ENCODE data around the gene NUP37. TPM values are rescaled to one million over a fixed set of nuclear protein-coding genes. Genes with fewer than 3 reads are reported as not detected.

The NUP37 gene
- total and polyA plus RNA-seq, 8 donors = 4.9 to 11.9 (median 7.7) TPM

DNA sequence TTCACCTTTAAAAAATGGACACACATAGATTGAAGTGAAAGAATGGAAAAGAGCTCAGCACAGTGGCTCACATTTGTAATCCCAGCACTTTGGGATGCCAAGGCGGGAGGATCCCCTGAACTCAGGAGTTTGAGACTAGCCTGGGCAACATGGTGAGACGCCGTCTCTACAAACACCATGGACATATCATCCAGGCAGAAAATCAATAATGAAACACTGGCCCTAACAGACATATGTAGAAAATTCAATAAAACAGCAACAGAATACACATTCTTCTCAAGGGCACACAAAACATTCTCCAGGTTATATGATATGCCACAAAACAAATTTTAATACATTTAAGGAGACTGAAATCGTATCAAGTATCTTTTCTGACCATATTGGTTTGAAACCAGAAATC, 65.6 kb downstream of the NUP37 start:
- Histone ChIP-seq H3K9me3 (no peaks in the 10 kb centered on the region), H3K27ac (no peak overlapping the region), H3K4me3 (no peak overlapping the region), H3K36me3 (no peaks in the 10 kb centered on the region), H3K4me1 (no peaks in the 10 kb centered on the region), H3K27me3 (no peaks in the 10 kb centered on the region)
- no peak for ATAC-seq
- intact Hi-C loops (cut with DNase I) = no loop called here
- 72 to 74% methylated on average over 4 of the region's 4 CpGs for WGBS, 2 donors
- TF ChIP-seq, protein P1, sequence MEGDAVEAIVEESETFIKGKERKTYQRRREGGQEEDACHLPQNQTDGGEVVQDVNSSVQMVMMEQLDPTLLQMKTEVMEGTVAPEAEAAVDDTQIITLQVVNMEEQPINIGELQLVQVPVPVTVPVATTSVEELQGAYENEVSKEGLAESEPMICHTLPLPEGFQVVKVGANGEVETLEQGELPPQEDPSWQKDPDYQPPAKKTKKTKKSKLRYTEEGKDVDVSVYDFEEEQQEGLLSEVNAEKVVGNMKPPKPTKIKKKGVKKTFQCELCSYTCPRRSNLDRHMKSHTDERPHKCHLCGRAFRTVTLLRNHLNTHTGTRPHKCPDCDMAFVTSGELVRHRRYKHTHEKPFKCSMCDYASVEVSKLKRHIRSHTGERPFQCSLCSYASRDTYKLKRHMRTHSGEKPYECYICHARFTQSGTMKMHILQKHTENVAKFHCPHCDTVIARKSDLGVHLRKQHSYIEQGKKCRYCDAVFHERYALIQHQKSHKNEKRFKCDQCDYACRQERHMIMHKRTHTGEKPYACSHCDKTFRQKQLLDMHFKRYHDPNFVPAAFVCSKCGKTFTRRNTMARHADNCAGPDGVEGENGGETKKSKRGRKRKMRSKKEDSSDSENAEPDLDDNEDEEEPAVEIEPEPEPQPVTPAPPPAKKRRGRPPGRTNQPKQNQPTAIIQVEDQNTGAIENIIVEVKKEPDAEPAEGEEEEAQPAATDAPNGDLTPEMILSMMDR (IDR thresholded peaks at IDR 0.05) = no peak
- DNase-seq = no peak
- no peak for FAIRE-seq

DNA sequence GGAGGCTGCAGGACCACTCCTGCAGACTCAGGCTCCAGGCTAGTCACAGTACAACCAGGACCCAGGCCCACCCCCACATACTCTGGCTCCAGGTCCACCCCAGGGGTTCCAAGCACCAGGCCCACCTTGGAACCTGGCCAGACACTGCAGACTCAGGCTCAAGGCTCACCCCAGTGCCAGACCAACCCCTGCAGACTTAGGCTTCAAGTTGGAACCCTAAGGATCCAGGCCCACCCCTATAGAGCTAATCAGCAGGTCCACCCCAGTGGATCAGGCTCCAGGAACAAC, 66.9 kb downstream of the NUP37 start:
- Histone ChIP-seq H3K4me1 (no peaks in the 10 kb centered on the region), H3K9me3 (no peaks in the 10 kb centered on the region), H3K36me3 (no peaks in the 10 kb centered on the region), H3K27ac (no peak overlapping the region), H3K4me3 (no peak overlapping the region), H3K27me3 (no peaks in the 10 kb centered on the region)
- DNase-seq = peak in 3 of 6 donors; percentile 10 to 60 (median 37)
- ATAC-seq = no peak
- intact Hi-C loops (cut with DNase I) = no loop called here
- FAIRE-seq = no peak
- TF ChIP-seq, protein P1 (IDR thresholded peaks at IDR 0.05) = no peak

DNA sequence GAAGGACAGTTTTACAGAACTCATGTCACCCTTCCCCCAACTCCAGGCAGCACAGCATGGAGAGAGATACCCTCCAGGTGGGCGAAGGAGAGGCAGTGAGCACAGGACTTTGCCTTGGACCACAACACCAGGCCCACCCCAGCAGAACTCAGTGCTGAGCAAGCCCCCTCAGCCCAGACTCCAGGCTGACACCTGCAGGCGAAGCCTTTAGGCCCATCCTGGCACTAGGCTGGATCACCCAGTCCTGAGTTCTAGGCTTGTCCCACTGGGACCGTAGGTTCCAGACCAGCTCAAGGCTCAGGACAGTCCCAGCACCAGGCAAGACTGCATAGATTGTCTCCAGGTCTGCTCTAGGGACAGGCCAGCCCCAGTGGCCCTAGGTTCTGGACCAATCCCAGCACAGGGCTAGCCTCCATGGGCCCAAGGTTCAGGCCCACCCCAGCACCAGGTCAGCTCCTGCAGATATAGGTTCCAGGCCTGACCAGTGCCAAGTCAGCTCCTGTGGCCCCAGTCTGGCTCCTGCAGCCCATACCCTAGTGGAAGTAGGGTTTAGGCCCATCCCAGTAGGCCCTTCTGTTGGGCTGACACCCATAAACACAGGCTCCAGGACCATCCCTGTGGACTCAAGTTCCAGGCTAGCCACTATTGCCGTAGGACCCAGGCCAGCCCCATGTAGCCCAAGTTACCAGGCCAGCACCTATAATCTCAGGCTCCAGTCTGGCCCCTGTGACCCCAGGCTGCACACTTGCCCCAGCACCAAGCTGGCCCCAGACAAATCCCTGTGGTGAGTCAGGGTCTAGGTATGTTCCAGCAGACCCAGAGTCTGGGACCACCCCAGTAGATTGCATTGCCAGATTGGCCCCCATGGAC, 67.5 kb downstream of the NUP37 start:
- TF ChIP-seq, protein P1 (IDR thresholded peaks at IDR 0.05) = no peak
- Histone ChIP-seq H3K9me3 (no peaks in the 10 kb centered on the region), H3K36me3 (no peaks in the 10 kb centered on the region), H3K4me1 (no peaks in the 10 kb centered on the region), H3K27ac (no peak overlapping the region), H3K4me3 (no peak overlapping the region), H3K27me3 (no peaks in the 10 kb centered on the region)
- intact Hi-C loops (cut with DNase I) = no loop called here
- ATAC-seq = no peak
- 98 to 100% methylated on average over 4 of the region's 4 CpGs for WGBS, 2 donors
- peak in 1 of 6 donors; percentile 55 for DNase-seq
- FAIRE-seq = no peak

DNA sequence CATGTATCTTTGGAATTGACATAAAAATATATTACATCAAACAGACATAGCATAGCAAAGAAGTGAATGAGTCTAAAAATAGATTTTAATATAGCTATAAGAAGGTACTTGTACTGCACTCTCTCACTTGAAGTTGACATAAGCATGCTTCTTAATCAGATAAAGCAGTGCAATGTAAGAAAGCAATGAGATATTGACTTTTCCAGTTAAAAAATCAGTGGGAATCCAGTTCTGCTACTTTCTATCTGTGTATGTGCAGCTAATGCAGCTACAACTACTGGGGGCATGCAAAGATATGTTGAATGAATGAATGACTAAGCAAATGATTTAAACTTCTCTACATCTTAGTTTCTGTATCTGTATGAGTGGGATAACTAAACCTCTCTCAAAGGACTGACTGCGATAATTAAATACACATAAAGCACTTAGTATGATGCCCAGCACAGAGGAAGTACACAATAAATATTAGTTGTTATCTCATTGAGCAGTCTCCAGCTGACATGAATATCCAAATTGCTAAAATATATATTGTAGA, 68.4 kb downstream of the NUP37 start:
- Histone ChIP-seq H3K9me3 (no peaks in the 10 kb centered on the region), H3K4me1 (no peaks in the 10 kb centered on the region), H3K27me3 (no peaks in the 10 kb centered on the region), H3K27ac (no peak overlapping the region), H3K36me3 (no peaks in the 10 kb centered on the region), H3K4me3 (no peak overlapping the region)
- ATAC-seq (no peak), FAIRE-seq (no peak), DNase-seq (no peak)
- intact Hi-C loops (cut with DNase I) = no loop called here
- 88 to 95% methylated on average over 1 of the region's 1 CpG for WGBS, 2 donors
- TF ChIP-seq, protein P1 (IDR thresholded peaks at IDR 0.05) = no peak
